Motor neuron (in vitro differentiated cells): ENCODE data around the gene CPNE9. TPM values are rescaled to one million over a fixed set of nuclear protein-coding genes. Genes with fewer than 3 reads are reported as not detected.

Source experiments
- ATAC-seq, 8 experiments: fragments of 200-7000 bp; cut with Tn5 transposase; replicated peaks in 6 of 8; 2 replicates each; pipeline ENCODE4 v1.8.0; 2021; ENCODE audit warnings: mild to moderate bottlenecking in 8 of 8, moderate library complexity in 8 of 8
- H3K27ac ChIP-seq, 2 donors: fragments of 250-450 bp; sonication (Bioruptor Pico); 2 replicates each; pipeline ENCODE4 v1.9.0; 2021; ENCODE audit warnings: antibody characterized with exemption in 2 of 2, mild to moderate bottlenecking in 2 of 2, moderate library complexity in 1 of 2
- H3K4me1 ChIP-seq, 2 donors: fragments of 250-450 bp; sonication (Bioruptor Pico); replicated peaks in 1 of 2; 2 replicates each; pipeline ENCODE4 v1.6.1; 2021; ENCODE audit warnings: antibody characterized with exemption in 2 of 2, mild to moderate bottlenecking in 2 of 2, moderate library complexity in 1 of 2
- H3K4me3 ChIP-seq, 5 donors: fragments of 250-450 bp; sonication (Bioruptor Pico); 2 replicates each; pipeline ENCODE4 v1.9.0; 2021; ENCODE audit warnings: antibody characterized with exemption in 5 of 5, mild to moderate bottlenecking in 5 of 5, moderate library complexity in 4 of 5
- WGBS, 10 experiments: fragments of 450-650 bp; shearing (Covaris generic); methylation state at CpG; one replicate each; pipeline ENCODE4 v1.0.0; 2022; 5-methylcytosine and 5-hydroxymethylcytosine counted together
- in situ Hi-C, 9 experiments: fragments of 400-800 bp; cut with MboI; loops; one replicate each; pipeline ENCODE4 v1.15.0; 2021; ENCODE audit warnings: low sequenced_read_pairs in 9 of 9, low pct_unique_long_range_greater_than_20kb in 2 of 9; ENCODE audit not compliant: unreplicated experiment in 9 of 9
- total RNA-seq, 8 experiments: library from RNA; unstranded; fragments of 300-600 nt; gene quantifications; 2 replicates each; pipeline versions ENCODE4 v1.2.3 to v1.2.4, GENCODE V29; 2022

The CPNE9 gene
- total RNA-seq, 8 experiments from 2014 or later: 0.14 to 1.4 (median 0.36) TPM; not detected in 2

DNA sequence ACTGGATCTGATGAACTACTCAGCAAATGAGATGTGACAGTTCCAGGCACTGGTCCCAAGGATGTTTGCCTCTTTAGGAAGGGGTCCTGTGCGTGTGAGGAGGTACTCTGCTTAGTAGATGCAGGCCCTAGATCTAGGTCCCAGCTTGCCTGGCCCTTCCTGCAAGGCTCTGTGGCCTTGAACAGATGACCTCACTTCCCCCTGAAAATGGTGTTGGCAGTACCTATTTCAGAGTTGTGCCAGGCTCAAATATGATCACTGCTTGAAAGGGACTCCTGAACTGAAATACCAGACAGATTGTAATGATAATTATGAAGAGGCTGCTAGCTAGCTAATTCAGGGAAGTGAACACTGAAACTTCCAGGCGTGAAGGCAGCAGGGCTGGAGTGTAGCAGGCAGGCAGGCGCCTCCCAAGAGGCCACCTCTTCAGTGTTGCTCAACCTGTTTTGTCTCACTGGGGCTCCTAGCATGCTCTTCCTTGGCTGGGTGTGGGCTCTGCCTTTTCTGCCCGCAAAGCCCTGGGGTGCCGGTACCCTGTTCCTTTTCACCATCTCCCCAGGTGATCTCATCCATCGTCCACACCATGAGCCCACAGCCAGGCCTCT lies 24.1 kb upstream of the CPNE9 start:
- no peak overlapping the region for H3K4me3 ChIP-seq
- no peaks in the 10 kb centered on the region for H3K4me1 ChIP-seq
- ATAC-seq: no peak
- H3K27ac ChIP-seq: no peak overlapping the region
- in situ Hi-C loops: no loop called here
- WGBS, 10 experiments: 67 to 100% (median 88%) methylated on average over 1 to 5 of the region's 6 CpGs; no CpG with 5 or more reads in 4 of the 10 experiments

DNA sequence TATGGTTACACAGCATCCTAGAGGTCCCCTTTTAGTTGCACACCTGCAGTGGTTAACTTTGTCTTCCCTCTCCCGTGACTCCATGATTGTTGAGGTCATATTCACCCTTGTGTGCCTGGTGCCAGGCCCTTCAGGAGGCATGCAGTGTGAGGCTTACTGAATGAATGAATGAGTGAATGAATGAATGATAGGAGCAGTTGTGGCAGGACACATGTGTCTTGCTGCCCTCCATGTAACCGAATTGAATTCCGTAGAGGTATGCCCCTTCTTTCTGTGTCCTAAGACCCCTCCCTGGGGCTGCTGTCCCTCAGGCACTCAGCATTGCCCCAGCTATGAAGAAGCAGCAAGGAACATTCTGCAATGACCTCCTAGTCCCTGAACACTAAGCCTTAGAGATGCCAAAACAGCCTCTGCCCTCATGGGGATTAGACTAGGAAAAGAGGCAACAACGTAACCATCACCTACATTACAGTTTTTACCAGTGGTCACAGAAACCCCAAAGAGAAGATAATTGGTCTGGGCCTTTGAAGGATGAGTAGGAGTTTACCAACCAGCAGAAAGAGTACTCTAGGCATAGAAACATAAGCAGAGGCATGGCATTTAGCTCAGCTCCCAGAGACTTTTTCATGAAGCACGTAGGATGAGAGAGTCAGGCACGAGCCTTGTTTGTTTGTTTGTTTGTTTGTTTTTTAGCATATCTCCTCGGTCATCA lies 22.5 kb upstream of the CPNE9 start:
- WGBS, 10 experiments: 85 to 100% (median 100%) methylated on average over 1 to 5 of the region's 7 CpGs; no CpG with 5 or more reads in 2 of the 10 experiments
- no peak for ATAC-seq
- in situ Hi-C loops: no loop called here

DNA sequence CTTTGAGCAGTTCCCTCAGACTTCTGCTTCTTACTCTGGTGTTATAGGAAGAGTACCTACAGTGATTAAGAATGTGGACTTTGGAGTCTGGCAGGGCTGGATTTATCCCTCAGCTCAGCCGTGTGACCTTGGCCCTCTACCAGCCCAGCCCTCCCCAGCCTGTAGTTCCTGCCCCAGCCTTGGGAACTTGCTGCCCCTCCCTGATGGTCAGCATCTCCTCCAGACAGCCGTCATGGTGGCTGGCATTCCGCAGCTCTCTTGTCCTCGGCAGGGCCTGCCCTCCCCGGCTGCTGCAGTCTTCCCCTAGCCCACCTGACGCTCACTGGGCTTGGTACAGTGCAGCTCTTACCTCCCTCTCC lies 21.9 kb upstream of the CPNE9 start:
- in situ Hi-C loops: no loop called here
- Histone ChIP-seq H3K27ac (no peak overlapping the region), H3K4me3 (no peak overlapping the region), H3K4me1 (no peaks in the 10 kb centered on the region)
- WGBS, 10 experiments: 69 to 100% (median 80%) methylated on average over 1 to 6 of the region's 6 CpGs; no CpG with 5 or more reads in 6 of the 10 experiments
- no peak for ATAC-seq

More for the DNA sequence above, 22.5 kb upstream of the CPNE9 start:
- no peaks in the 10 kb centered on the region for H3K4me1 ChIP-seq
- H3K27ac ChIP-seq: no peak overlapping the region
- H3K4me3 ChIP-seq: no peak overlapping the region

DNA sequence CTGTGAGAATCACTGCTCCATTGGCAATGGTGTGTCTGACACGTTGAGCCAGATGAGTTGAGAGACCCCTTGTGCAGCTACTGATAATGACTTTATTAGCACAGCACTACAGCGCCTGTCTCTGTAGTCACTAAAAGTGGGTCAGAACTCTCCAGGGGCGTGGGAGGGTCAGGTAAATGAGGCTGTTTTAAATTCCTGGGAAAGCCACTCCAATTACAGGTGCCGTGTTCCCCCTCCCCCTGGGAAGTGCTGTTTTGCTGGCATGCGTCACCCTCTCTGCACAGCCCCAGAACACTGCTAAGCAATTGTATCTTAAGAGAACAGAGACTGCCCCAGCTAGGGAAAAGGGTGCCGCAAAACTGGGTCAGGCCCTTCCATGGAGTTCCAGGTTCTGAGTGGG lies 21.5 kb upstream of the CPNE9 start:
- in situ Hi-C loops: no loop called here
- ATAC-seq: no peak
- Histone ChIP-seq H3K4me1 (no peaks in the 10 kb centered on the region), H3K4me3 (no peak overlapping the region), H3K27ac (no peak overlapping the region)
- WGBS, 10 experiments: 33 to 100% (median 78%) methylated on average over 1 to 4 of the region's 6 CpGs; no CpG with 5 or more reads in 3 of the 10 experiments

DNA sequence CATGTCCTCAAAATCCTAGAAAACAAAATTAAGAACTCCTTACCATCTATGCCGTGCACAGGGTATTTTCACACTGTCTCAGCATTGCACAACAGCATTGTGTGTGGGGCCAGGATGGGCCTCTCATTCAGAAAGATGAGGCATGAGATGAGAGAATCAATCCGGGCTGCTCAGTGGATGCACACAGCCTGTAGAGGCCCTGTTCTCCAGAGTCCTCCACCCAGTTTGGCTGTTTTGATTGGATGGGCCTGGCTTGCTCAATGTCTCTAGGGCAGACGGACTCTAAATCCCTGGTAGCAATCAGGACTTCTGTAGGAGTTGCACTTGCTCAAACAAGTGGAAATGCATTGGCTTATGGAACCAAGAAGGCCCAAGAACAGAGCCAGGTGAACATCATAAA lies 20.2 kb upstream of the CPNE9 start:
- ATAC-seq: peak in 1 of 8 experiments; percentile 33
- Histone ChIP-seq H3K4me3 (no peak overlapping the region), H3K4me1 (no peaks in the 10 kb centered on the region), H3K27ac (no peak overlapping the region)
- in situ Hi-C loops: no loop called here
- WGBS, 10 experiments: 50 to 100% (median 93%) methylated on average over 1 to 3 of the region's 3 CpGs; no CpG with 5 or more reads in 6 of the 10 experiments

DNA sequence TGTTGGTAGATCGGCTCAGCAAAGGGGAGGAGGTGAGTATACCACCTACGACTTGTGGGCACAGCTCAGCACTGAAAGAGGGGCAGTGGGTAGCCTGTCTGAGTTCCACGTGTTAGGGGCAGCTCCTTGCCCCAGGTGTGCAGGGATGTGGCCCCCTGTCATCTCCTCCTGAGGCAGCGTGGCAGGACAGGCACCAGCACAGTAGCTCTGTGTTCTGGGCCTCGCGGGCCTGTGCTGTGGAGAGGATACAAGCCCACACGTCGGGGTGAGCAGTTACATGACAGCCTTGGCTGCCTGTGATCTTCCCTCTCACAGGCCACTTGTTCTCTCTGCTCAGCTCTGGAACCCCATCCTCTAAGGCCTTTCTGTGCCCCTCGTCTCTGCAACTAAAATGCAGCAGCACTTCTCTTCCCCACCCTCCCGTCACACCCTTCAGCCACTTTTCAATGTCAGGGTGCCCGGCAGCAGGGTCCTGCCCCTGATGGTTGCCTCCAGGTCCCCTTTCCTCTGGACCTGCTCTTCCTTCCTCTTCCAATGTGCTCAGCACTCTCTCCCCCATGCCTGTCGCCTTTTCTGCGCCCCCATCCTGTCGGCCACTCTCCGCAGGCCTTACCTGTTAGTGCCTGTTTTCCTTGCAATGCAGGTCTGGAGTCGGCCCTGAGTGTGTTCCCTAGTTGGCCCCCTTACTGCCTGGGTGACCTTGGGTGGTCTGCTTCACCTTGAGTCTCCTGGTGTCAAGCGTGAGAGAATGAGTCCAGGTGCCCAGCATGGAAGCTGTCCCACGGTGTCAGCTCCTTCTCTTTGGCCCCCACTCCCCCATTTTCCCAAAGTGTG lies 18.2 kb upstream of the CPNE9 start:
- Histone ChIP-seq H3K4me3 (no peak overlapping the region), H3K27ac (no peak overlapping the region), H3K4me1 (no peaks in the 10 kb centered on the region)
- in situ Hi-C loops: no loop called here
- WGBS, 10 experiments: 79 to 100% (median 92%) methylated on average over 1 to 7 of the region's 18 CpGs; no CpG with 5 or more reads in 2 of the 10 experiments
- no peak for ATAC-seq

DNA sequence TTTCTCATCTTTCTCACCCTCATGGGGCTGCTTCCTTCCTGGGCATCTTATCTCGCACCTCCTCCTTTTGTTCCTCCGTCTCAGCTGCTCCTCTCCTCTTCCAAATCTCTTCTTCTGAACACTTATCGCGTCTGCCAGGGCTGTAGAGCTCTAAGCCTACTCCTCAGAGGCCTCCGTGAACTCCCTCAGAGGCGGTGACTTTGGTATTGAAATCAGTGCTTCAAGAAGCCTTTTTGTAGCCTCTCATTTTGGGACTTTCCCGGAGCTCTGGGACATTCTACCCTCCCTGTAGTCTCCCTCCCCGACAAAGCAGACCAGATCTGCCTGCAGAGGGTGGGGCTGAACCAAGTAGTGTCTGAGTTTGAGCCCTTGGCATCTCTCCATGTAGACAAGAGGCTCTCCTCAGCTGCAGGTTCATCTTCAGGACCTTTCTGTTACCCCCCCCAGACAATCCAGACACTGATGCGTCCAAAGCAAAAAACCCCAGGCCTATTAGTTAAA lies 17.5 kb upstream of the CPNE9 start:
- no peak overlapping the region for H3K27ac ChIP-seq
- H3K4me1 ChIP-seq: no peaks in the 10 kb centered on the region
- WGBS, 10 experiments: 91 to 100% (median 100%) methylated on average over 1 to 5 of the region's 9 CpGs; no CpG with 5 or more reads in 2 of the 10 experiments
- peak in 1 of 8 experiments; percentile 53 for ATAC-seq
- H3K4me3 ChIP-seq: no peak overlapping the region
- in situ Hi-C loops: no loop called here

DNA sequence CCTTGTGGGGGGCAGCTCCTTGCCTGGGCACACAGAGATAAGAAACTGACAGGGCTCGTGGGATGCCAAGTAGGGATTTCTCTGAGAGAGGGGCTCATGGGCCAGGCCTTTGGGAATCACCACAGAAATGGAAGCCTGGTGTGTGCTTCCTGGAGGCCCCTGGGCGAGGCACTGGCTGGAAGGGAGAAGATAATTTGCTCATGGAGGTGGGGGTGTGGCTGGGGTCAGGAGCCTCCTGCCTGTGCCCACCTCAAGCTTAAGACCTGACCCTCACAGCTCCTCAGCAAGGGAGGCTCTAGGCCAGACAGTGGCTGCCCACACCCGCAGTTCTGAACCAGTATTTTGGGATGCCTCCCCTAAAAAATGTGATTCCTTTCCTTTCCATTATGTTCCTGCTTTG lies 16.9 kb upstream of the CPNE9 start:
- Histone ChIP-seq H3K27ac (no peak overlapping the region), H3K4me1 (no peaks in the 10 kb centered on the region), H3K4me3 (no peak overlapping the region)
- no peak for ATAC-seq
- in situ Hi-C loops: no loop called here
- WGBS, 10 experiments: 62 to 100% (median 100%) methylated on average over 1 to 2 of the region's 3 CpGs; no CpG with 5 or more reads in 4 of the 10 experiments

DNA sequence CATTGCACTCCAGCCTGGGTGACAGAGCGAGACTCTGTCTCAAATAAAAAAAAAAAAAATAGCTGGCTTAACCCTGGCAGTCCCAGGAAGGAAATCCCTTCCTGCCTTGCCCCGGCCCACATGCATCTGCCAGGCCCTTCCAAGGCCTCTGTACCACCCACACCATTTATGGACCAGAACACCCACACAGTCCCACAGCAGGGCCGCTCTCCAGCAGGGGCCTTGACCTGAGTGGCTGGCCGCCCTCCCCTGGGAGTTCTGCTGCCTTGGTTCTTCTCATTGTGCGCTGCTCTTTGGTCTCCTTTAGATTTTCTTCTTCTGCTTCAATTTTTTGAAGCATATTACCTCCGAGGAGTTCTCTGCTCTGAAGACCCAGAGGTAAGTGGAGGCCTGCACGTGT lies 16.1 kb upstream of the CPNE9 start:
- ATAC-seq: no peak
- no peaks in the 10 kb centered on the region for H3K4me1 ChIP-seq
- no peak overlapping the region for H3K27ac ChIP-seq
- H3K4me3 ChIP-seq: no peak overlapping the region
- in situ Hi-C loops: no loop called here
- 67 to 100% (median 100%) methylated on average over 1 to 5 of the region's 7 CpGs; no CpG with 5 or more reads in 4 of the 10 experiments for WGBS, 10 experiments

DNA sequence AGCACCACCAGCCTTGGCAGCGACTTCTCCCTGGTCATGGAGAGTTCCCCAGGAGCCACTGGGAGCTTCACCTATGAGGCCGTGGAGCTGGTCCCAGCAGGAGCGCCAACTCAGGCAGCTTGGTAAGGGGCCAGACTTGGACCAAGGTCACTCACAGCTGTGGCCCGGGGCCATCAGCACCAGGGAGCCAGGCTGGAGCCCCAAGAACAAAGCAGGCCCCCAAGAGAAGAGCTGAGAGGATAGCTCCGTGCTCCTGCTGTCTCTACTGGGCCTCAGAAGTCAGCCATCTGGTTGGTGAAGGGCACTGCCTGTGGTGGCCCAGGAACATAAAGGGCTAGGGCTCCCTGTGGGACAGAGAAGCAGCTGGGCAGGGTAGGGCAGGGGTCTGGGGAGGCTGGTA lies 14.7 kb upstream of the CPNE9 start:
- Histone ChIP-seq H3K4me3 (no peak overlapping the region), H3K27ac (no peak overlapping the region), H3K4me1 (no peaks in the 10 kb centered on the region)
- 80 to 100% (median 98%) methylated on average over 1 to 4 of the region's 5 CpGs; no CpG with 5 or more reads in 4 of the 10 experiments for WGBS, 10 experiments
- ATAC-seq: no peak
- in situ Hi-C loops: no loop called here

DNA sequence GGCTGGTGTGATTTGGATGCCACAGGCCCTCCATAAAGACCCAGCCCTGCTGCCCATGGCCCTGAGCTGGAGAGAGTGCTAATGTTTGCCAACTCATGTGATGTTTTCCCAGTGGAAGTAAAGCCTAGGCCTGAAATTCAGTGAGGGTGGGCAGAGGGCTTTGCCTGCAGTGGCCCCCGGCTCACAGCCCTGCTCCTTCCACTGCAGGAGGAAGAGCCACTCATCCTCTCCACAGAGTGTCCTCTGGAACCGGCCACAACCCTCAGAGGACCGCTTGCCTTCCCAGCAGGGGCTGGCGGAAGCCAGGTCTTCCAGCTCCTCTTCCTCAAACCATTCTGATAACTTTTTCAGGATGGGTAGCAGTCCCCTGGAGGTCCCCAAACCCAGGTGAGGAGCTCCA lies 13.9 kb upstream of the CPNE9 start:
- Histone ChIP-seq H3K4me1 (peaks cover 0 to 1% of the 10 kb centered on the region in 2 donors), H3K4me3 (no peak overlapping the region), H3K27ac (no peak overlapping the region)
- WGBS, 10 experiments: 100% methylated on average over 1 to 2 of the region's 4 CpGs; no CpG with 5 or more reads in 8 of the 10 experiments
- in situ Hi-C loops: no loop called here
- ATAC-seq: no peak

DNA sequence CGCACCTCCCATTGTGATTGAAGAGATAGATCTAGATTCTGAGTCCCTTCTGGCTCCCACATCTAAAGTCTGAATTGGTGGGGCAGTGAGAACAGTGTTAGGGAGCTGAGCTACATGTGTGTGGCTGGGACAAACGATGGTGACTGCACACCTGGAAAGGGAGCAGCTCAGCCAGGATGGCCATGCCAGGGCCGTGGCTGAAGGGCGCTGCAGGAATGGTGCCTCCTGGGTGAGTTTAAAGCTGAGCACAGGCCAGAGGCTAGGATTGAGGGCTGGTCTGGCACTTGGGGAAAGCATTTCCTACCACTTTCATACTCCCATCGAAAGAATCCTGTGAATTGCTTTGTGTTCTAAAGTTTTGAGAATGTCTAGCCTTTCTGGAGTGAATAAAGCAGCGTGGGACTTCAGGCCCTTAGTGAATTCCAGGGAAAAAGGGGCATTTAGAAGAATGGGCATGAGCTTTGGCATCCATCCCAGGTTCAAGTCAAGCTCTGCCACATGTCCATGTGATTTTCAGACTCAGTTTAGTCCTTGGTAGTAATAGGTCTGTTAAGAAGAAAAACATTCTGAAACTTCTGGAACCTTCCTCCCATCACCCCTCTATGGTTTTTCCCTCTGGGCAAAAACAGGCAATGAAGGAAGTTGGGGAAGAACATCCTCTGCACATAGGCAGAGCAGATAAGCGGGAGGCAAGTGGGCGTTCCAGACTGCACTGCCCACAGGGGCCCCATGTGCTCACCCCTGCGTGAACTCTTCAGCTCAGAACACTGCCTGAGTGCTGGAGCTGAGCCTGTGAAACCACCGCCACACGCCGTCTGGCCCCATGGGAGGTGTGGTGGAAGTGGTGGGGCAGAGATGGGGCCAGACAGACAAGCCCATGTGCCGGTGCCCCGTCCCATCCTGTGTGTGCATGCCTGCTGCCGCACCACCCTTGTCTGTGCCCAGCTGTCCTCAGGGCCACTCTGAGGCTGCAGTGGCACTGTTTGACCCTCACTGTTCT lies 12.9 kb upstream of the CPNE9 start:
- peak in 2 of 8 experiments; percentile 44 to 74 for ATAC-seq

More for the DNA sequence above, 12.9 kb upstream of the CPNE9 start:
- no peak overlapping the region for H3K4me3 ChIP-seq
- H3K4me1 ChIP-seq: peaks cover 5% of the 10 kb centered on the region in 2 donors
- in situ Hi-C loops: no loop called here
- no peak overlapping the region for H3K27ac ChIP-seq
- 88 to 100% (median 92%) methylated on average over 1 to 6 of the region's 15 CpGs; no CpG with 5 or more reads in 3 of the 10 experiments for WGBS, 10 experiments
